22Rv1 (cell line): ENCODE measurements around the gene NOL4L.

Experiments
- H3K27ac ChIP-seq: fragments of 450-650 bp; 2 replicates; pipeline ENCODE4 v1.5.1; 2017
- CTCF ChIP-seq: fragments of 450-650 bp; IDR thresholded peaks from 2 replicates; pipeline ENCODE4 v1.5.1; 2017; ENCODE audit warnings: mild to moderate bottlenecking
- ZFX ChIP-seq: fragments of 450-650 bp; IDR thresholded peaks from 2 replicates; pipeline ENCODE4 v1.6.1; 2017; ENCODE audit warnings: antibody characterized with exemption, borderline replicate concordance

NOL4L gene

GRCh38 chr20:32539817-32540675 lies 45.1 kb downstream of the NOL4L start:
- TF ChIP-seq CTCF (no peak), ZFX (no peak)

GRCh38 chr20:32539026-32539816 lies 45.9 kb downstream of the NOL4L start:
- no peak for TF ChIP-seq CTCF
- H3K27ac ChIP-seq: no peak overlapping the region

More at GRCh38 chr20:32539817-32540675, 45.1 kb downstream of the NOL4L start:
- no peak overlapping the region for H3K27ac ChIP-seq

DNA sequence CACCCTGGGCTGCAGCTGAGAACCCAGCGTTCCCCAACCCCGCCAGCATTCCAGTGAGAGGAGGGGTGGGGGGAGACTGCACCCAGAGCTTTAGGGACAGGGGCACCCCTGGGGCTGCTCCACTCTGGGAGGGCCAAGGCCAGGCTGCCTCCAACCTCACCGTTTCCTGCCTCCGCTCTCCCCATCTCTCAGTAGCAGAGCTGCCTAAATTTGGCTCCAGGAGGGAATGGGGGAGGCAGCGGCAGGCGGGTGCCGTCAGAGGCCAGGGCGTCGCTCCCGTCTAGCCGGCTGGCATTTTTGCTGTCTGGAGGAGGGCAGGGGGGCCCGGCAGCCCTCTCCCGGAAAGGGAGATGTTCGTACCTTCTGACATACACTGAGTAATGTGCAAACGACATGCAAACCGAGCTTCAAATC lies 46.6 kb downstream of the NOL4L start:
- no peak overlapping the region for H3K27ac ChIP-seq
- TF ChIP-seq ZFX (no peak), CTCF (no peak)

GRCh38 chr20:32537657-32538525 lies 47.2 kb downstream of the NOL4L start:
- H3K27ac ChIP-seq: no peak overlapping the region
- no peak for TF ChIP-seq CTCF
- no peak for TF ChIP-seq ZFX

GRCh38 chr20:32536851-32537656 lies 48.1 kb downstream of the NOL4L start:
- TF ChIP-seq ZFX: no peak
- H3K27ac ChIP-seq: no peak overlapping the region

GRCh38 chr20:32535953-32536823 lies 48.9 kb downstream of the NOL4L start:
- TF ChIP-seq ZFX (no peak), CTCF (no peak)
- no peak overlapping the region for H3K27ac ChIP-seq
